K562 (cell line): ENCODE measurements around the gene PDZK1IP1. TPM values are rescaled to one million over a fixed set of nuclear protein-coding genes. Genes with fewer than 3 reads are reported as not detected.
A peak's percentile ranks its signal among the peaks of the same experiment; 100 is the strongest.

Experiments used
- ERF ChIP-seq: fragments of 450-650 bp; formaldehyde crosslinking; IDR thresholded peaks from 2 replicates; pipeline ENCODE4 v1.4.0; 2020; ENCODE audit warnings: mild to moderate bottlenecking, mixed read lengths
- FOXJ2 ChIP-seq: fragments of 200-800 bp; sonication (Bioruptor generic); IDR thresholded peaks from 2 replicates; pipeline ENCODE4 v1.6.1; 2016; ENCODE audit warnings: missing genetic modification characterization, missing compliant biosample characterization
- PML ChIP-seq: IDR thresholded peaks from 2 replicates; pipeline ENCODE4 v1.6.1; 2012; ENCODE audit warnings: low read length, inconsistent platforms
- SAFB2 ChIP-seq: fragments of 200-400 bp; formaldehyde crosslinking; IDR thresholded peaks from 2 replicates; pipeline ENCODE4 v1.6.1; 2018; ENCODE audit warnings: borderline replicate concordance, low read length, low read depth, moderate library complexity; ENCODE audit not compliant: severe bottlenecking
- SRSF9 ChIP-seq: fragments of 200-400 bp; formaldehyde crosslinking; IDR thresholded peaks from 2 replicates; pipeline ENCODE4 v1.6.1; 2017; ENCODE audit warnings: low read depth, low read length, borderline replicate concordance
- TAF9B ChIP-seq: fragments of 450-650 bp; IDR thresholded peaks from 2 replicates; pipeline ENCODE4 v1.6.1; 2018; ENCODE audit warnings: mild to moderate bottlenecking; ENCODE audit not compliant: partially characterized antibody
- TAL1 ChIP-seq: fragments of 450-650 bp; IDR thresholded peaks from 2 replicates; pipeline ENCODE4 v1.6.1; 2016; ENCODE audit warnings: mild to moderate bottlenecking
- ZNF197 ChIP-seq: fragments of 200-800 bp; sonication (Bioruptor generic); IDR thresholded peaks from 2 replicates; pipeline ENCODE4 v1.6.1; 2016; ENCODE audit warnings: low read depth, missing genetic modification characterization, missing compliant biosample characterization
- ZNF3 ChIP-seq: fragments of 250-450 bp; sonication (Bioruptor Pico); IDR thresholded peaks from 2 replicates; pipeline ENCODE4 v1.5.0; 2021; ENCODE audit warnings: mild to moderate bottlenecking, moderate library complexity
- ZNF561 ChIP-seq: fragments of 450-650 bp; formaldehyde crosslinking; conservative IDR thresholded peaks from 2 replicates; pipeline ENCODE4 v1.4.0; 2020; ENCODE audit warnings: mild to moderate bottlenecking, moderate library complexity
- ZNF589 ChIP-seq: fragments of 200-800 bp; sonication (Bioruptor generic); IDR thresholded peaks from 2 replicates; pipeline ENCODE4 v1.6.1; 2016; ENCODE audit warnings: low read depth, missing genetic modification characterization, missing compliant biosample characterization
- polyA plus RNA-seq, 8 experiments: library from polyadenylated mRNA; depleted of rRNA in 4 of 8; stranded (reverse) in 5 of 8; unstranded in 3 of 8; fragments of >200 nt; fragmentation: Nextera tagmentation in 2 of 8; fragmentation: Illumina TruSeq in 1 of 8; extraction: Ambion mirVana in 2 of 8; extraction: Trizol in 1 of 8; gene quantifications; 2 replicates each; pipeline versions ENCODE4 v1.2.1 to v1.2.3, GENCODE V29; 2011 to 2014; ENCODE audit warnings: inconsistent platforms in 1 of 8, missing spikeins in 1 of 8
- total RNA-seq, 7 experiments: library from RNA; depleted of rRNA in 6 of 7; stranded (reverse); fragments of >200 nt in 6 of 7; fragmentation: Illumina TruSeq in 2 of 7; extraction: Trizol in 2 of 7; gene quantifications; 2 replicates each; pipeline versions ENCODE4 v1.2.1 to v1.2.3, GENCODE V29; 2011 to 2021; ENCODE audit warnings: low replicate concordance in 1 of 7
- TF ChIP-seq, protein P1 (sequence below): fragments of 450-650 bp; IDR thresholded peaks from 2 replicates; pipeline ENCODE4 v1.6.1; 2014; ENCODE audit warnings: low read depth, mild to moderate bottlenecking, moderate library complexity, borderline replicate concordance
- TF ChIP-seq, protein P2 (sequence below): fragments of 450-650 bp; formaldehyde crosslinking; IDR thresholded peaks from 2 replicates; pipeline ENCODE4 v1.4.0; 2020; ENCODE audit warnings: mild to moderate bottlenecking, mixed read lengths
- TF ChIP-seq, protein P3 (sequence below): fragments of 450-650 bp; IDR thresholded peaks from 2 replicates; pipeline ENCODE4 v1.6.1; 2016
- TF ChIP-seq, protein P4 (sequence below): IDR thresholded peaks from 2 replicates; pipeline ENCODE4 v1.6.1; 2014; ENCODE audit warnings: antibody characterized with exemption
- TF ChIP-seq, protein P5 (sequence below): fragments of 450-650 bp; IDR thresholded peaks from 2 replicates; pipeline ENCODE4 v1.6.1; 2017; ENCODE audit warnings: antibody characterized with exemption, mild to moderate bottlenecking

PDZK1IP1 gene
- total and polyA plus RNA-seq, 9 of the 15 experiments (the other 6 are each of a cell fraction or from before 2014, with no cell fraction given), result 0.17 to 0.68 (median 0.53) TPM; not detected in 2

DNA sequence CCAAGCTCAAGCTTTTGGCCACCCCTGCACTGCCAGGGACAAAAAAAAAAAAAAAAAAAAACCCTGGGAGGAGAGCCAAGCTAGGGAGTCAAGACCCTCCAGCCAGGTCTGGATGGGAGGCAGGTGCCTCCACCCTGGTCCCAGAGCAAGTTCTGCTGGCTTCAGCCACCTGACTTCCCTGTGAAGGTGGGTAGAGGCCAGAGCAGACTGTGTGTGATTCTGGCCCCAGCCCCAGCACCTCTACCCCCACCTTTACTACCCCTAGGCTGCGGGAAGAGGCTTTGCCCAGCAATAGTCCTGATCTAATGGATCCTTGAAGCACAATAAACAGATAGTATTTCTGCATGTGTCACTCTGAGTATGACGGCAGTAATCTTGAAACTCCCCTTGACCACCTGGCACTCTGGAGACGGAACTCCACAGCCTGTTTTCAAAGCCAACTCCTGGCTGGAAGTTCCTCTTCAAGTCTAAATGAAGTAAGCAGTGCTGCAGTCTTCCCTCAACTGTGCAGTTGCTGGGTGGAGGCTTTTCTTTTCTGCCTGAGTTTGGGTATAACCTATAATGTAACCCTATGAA is 9.8 kb downstream of the PDZK1IP1 start (continued):
- TF ChIP-seq SRSF9 (no peak), FOXJ2 (no peak), TAL1 (peak; percentile 56; the same call in 1 of the 2 replicates), SAFB2 (no peak), PML (peak; percentile 39), ZNF197 (CRISPR knock-in tag) (no peak), ZNF3 (CRISPR knock-in tag) (no peak), TAF9B (no peak), ZNF589 (no peak), ERF (CRISPR knock-in tag) (no peak), ZNF561 (CRISPR knock-in tag) (no peak)
- TF ChIP-seq, protein P1, sequence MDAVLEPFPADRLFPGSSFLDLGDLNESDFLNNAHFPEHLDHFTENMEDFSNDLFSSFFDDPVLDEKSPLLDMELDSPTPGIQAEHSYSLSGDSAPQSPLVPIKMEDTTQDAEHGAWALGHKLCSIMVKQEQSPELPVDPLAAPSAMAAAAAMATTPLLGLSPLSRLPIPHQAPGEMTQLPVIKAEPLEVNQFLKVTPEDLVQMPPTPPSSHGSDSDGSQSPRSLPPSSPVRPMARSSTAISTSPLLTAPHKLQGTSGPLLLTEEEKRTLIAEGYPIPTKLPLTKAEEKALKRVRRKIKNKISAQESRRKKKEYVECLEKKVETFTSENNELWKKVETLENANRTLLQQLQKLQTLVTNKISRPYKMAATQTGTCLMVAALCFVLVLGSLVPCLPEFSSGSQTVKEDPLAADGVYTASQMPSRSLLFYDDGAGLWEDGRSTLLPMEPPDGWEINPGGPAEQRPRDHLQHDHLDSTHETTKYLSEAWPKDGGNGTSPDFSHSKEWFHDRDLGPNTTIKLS, result no peak; the same call in 1 of the 2 replicates
- TF ChIP-seq, protein P2, sequence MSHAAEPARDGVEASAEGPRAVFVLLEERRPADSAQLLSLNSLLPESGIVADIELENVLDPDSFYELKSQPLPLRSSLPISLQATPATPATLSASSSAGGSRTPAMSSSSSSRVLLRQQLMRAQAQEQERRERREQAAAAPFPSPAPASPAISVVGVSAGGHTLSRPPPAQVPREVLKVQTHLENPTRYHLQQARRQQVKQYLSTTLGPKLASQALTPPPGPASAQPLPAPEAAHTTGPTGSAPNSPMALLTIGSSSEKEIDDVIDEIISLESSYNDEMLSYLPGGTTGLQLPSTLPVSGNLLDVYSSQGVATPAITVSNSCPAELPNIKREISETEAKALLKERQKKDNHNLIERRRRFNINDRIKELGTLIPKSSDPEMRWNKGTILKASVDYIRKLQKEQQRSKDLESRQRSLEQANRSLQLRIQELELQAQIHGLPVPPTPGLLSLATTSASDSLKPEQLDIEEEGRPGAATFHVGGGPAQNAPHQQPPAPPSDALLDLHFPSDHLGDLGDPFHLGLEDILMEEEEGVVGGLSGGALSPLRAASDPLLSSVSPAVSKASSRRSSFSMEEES (CRISPR knock-in tag), result no peak
- TF ChIP-seq, protein P3, sequence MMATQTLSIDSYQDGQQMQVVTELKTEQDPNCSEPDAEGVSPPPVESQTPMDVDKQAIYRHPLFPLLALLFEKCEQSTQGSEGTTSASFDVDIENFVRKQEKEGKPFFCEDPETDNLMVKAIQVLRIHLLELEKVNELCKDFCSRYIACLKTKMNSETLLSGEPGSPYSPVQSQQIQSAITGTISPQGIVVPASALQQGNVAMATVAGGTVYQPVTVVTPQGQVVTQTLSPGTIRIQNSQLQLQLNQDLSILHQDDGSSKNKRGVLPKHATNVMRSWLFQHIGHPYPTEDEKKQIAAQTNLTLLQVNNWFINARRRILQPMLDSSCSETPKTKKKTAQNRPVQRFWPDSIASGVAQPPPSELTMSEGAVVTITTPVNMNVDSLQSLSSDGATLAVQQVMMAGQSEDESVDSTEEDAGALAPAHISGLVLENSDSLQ, result peak; percentile 72
- TF ChIP-seq, protein P4, sequence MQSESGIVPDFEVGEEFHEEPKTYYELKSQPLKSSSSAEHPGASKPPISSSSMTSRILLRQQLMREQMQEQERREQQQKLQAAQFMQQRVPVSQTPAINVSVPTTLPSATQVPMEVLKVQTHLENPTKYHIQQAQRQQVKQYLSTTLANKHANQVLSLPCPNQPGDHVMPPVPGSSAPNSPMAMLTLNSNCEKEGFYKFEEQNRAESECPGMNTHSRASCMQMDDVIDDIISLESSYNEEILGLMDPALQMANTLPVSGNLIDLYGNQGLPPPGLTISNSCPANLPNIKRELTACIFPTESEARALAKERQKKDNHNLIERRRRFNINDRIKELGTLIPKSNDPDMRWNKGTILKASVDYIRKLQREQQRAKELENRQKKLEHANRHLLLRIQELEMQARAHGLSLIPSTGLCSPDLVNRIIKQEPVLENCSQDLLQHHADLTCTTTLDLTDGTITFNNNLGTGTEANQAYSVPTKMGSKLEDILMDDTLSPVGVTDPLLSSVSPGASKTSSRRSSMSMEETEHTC, result no peak
- TF ChIP-seq, protein P5, sequence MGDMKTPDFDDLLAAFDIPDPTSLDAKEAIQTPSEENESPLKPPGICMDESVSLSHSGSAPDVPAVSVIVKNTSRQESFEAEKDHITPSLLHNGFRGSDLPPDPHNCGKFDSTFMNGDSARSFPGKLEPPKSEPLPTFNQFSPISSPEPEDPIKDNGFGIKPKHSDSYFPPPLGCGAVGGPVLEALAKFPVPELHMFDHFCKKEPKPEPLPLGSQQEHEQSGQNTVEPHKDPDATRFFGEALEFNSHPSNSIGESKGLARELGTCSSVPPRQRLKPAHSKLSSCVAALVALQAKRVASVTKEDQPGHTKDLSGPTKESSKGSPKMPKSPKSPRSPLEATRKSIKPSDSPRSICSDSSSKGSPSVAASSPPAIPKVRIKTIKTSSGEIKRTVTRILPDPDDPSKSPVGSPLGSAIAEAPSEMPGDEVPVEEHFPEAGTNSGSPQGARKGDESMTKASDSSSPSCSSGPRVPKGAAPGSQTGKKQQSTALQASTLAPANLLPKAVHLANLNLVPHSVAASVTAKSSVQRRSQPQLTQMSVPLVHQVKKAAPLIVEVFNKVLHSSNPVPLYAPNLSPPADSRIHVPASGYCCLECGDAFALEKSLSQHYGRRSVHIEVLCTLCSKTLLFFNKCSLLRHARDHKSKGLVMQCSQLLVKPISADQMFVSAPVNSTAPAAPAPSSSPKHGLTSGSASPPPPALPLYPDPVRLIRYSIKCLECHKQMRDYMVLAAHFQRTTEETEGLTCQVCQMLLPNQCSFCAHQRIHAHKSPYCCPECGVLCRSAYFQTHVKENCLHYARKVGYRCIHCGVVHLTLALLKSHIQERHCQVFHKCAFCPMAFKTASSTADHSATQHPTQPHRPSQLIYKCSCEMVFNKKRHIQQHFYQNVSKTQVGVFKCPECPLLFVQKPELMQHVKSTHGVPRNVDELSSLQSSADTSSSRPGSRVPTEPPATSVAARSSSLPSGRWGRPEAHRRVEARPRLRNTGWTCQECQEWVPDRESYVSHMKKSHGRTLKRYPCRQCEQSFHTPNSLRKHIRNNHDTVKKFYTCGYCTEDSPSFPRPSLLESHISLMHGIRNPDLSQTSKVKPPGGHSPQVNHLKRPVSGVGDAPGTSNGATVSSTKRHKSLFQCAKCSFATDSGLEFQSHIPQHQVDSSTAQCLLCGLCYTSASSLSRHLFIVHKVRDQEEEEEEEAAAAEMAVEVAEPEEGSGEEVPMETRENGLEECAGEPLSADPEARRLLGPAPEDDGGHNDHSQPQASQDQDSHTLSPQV, result peak; percentile 74
